ENCODE results near the gene RPL31.
A peak's percentile ranks its signal among the peaks of the same experiment; 100 is the strongest.

RPL31 gene

DNA sequence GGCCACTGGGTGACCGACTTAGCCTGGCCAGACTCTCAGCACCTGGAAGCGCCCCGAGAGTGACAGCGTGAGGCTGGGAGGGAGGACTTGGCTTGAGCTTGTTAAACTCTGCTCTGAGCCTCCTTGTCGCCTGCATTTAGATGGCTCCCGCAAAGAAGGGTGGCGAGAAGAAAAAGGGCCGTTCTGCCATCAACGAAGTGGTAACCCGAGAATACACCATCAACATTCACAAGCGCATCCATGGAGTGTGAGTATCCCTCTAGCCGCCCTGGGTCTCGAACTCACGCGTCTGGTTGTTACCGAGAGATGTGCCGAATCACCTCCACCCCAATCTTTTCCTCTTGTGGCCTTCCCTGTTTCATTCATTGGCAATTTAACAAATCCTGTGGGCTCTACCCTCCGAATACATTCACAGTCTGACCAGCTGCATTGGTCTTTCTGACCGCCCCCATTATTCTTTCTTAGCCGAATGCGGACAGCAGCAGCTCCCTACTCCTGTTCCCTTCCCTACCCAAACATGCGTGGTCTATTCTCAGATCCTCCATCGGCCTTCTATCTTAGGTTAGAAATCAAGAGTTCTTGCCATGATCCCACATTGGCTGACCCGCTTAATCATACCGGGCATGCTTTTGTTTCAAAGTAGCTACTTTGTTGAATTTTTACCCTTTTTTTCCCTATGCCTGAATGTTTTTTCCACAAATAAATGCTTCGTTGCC is 631 bp downstream of the RPL31 start:
- peak; percentile 43 for DNase-seq (ENCODE audit: low read depth)
- TF ChIP-seq MYC (IDR thresholded peaks at IDR 0.05; ENCODE audit: low read depth, low read length) (no peak), POLR2A (IDR thresholded peaks at IDR 0.05; ENCODE audit: extremely low read depth, insufficient read length) (no peak)
- TF ChIP-seq, protein P1, sequence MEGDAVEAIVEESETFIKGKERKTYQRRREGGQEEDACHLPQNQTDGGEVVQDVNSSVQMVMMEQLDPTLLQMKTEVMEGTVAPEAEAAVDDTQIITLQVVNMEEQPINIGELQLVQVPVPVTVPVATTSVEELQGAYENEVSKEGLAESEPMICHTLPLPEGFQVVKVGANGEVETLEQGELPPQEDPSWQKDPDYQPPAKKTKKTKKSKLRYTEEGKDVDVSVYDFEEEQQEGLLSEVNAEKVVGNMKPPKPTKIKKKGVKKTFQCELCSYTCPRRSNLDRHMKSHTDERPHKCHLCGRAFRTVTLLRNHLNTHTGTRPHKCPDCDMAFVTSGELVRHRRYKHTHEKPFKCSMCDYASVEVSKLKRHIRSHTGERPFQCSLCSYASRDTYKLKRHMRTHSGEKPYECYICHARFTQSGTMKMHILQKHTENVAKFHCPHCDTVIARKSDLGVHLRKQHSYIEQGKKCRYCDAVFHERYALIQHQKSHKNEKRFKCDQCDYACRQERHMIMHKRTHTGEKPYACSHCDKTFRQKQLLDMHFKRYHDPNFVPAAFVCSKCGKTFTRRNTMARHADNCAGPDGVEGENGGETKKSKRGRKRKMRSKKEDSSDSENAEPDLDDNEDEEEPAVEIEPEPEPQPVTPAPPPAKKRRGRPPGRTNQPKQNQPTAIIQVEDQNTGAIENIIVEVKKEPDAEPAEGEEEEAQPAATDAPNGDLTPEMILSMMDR (IDR thresholded peaks at IDR 0.05; ENCODE audit: low read depth, low read length): no peak
- TF ChIP-seq, protein P2, sequence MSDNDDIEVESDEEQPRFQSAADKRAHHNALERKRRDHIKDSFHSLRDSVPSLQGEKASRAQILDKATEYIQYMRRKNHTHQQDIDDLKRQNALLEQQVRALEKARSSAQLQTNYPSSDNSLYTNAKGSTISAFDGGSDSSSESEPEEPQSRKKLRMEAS (IDR thresholded peaks at IDR 0.05; ENCODE audit: low read depth, low read length): no peak
- peak overlapping the region; percentile 98 for H3K4me3 ChIP-seq (ENCODE audit: low read depth, low read length)

GRCh38 chr2:101003278-101003775 is 1.2 kb downstream of the RPL31 start:
- peak overlapping the region; percentile 98 for H3K4me3 ChIP-seq (ENCODE audit: low read depth, low read length)
- no peak for DNase-seq (ENCODE audit: low read depth)
- TF ChIP-seq, protein P2 (IDR thresholded peaks at IDR 0.05; ENCODE audit: low read depth, low read length): no peak
- TF ChIP-seq, protein P1 (IDR thresholded peaks at IDR 0.05; ENCODE audit: low read depth, low read length): no peak
- TF ChIP-seq POLR2A (IDR thresholded peaks at IDR 0.05; ENCODE audit: extremely low read depth, insufficient read length): no peak
- no peak for TF ChIP-seq MYC (IDR thresholded peaks at IDR 0.05; ENCODE audit: low read depth, low read length)

DNA sequence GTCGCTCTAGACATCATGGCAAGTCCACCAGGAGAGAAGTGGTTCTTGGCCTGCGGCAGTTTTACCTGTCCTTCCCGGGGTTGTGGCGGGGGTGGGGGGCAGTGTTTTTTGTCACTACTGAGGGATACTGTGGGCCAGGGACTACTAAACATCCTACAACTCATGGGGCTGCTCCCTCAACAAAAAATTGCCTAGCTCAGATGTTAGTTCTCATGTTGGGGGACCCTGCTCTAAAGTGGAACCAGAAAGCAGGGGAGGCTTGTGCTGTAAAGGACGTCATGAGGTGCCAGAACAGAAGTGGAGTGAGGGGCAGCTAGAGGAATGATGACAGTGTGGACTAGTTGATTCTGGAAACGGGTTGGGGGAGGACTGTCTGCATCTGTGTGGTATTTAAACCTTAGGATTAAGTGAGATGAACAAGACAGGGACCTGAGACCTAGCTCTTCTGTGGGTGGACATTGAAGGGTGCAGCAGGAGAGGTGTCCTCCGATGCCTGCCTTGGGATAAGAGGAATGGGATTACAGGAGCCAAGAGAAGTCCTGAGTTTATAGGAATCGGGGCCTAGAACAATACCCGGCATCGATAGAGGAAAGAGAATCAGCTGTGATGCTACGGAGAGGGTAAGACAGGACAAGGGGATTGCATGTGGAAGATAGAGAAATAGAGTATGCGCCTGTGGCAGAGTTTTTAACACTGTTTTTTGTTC is 2.7 kb downstream of the RPL31 start:
- no peak for DNase-seq (ENCODE audit: low read depth)
- TF ChIP-seq, protein P2 (IDR thresholded peaks at IDR 0.05; ENCODE audit: low read depth, low read length): no peak
- TF ChIP-seq, protein P1 (IDR thresholded peaks at IDR 0.05; ENCODE audit: low read depth, low read length): no peak
- TF ChIP-seq MYC (IDR thresholded peaks at IDR 0.05; ENCODE audit: low read depth, low read length) (no peak), POLR2A (IDR thresholded peaks at IDR 0.05; ENCODE audit: extremely low read depth, insufficient read length) (no peak)
- peak overlapping the region; percentile 98 for H3K4me3 ChIP-seq (ENCODE audit: low read depth, low read length)

GRCh38 chr2:101006065-101006715 is 4.1 kb downstream of the RPL31 start:
- no peak for DNase-seq (ENCODE audit: low read depth)
- TF ChIP-seq, protein P2 (IDR thresholded peaks at IDR 0.05; ENCODE audit: low read depth, low read length): no peak
- TF ChIP-seq, protein P1 (IDR thresholded peaks at IDR 0.05; ENCODE audit: low read depth, low read length): no peak
- TF ChIP-seq POLR2A (IDR thresholded peaks at IDR 0.05; ENCODE audit: extremely low read depth, insufficient read length) (no peak), MYC (IDR thresholded peaks at IDR 0.05; ENCODE audit: low read depth, low read length) (no peak)
- peak overlapping the region; percentile 98 for H3K4me3 ChIP-seq (ENCODE audit: low read depth, low read length)

- peak; percentile 40 for DNase-seq (ENCODE audit: low read depth)
- H3K4me3 ChIP-seq (ENCODE audit: low read depth, low read length): peak overlapping the region; percentile 1
- TF ChIP-seq, protein P1 (IDR thresholded peaks at IDR 0.05; ENCODE audit: low read depth, low read length): no peak
- TF ChIP-seq POLR2A (IDR thresholded peaks at IDR 0.05; ENCODE audit: extremely low read depth, insufficient read length): no peak
- TF ChIP-seq, protein P2 (IDR thresholded peaks at IDR 0.05; ENCODE audit: low read depth, low read length): no peak
- TF ChIP-seq MYC (IDR thresholded peaks at IDR 0.05; ENCODE audit: low read depth, low read length): no peak
Measured at GRCh38 chr2:101007415-101008345, 5.6 kb downstream of the RPL31 start.
